ENCODE data around the gene TSPAN14.

DNA sequence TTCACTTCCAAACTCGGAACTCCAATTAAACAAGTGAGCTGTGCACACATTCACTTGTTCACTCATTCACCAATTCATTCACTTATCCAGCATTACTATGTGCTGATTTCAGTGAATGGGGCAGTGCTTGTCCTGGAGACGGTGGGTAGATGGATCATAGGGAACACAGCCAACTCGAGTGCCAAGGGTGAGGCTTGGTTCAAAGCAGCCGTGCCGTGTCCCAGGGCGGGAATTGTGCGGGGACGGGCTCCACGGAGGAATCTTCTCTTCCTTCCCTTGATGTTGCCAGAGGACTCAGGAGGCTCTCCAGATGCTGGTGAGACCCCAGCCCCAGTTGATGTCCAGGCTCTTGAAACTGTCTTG, 86.5 kb downstream of the TSPAN14 start:
- TF ChIP-seq EZH2 (IDR thresholded peaks at IDR 0.05), result no peak
- no peak for TF ChIP-seq POLR2AphosphoS5 (IDR thresholded peaks at IDR 0.05; ENCODE audit: borderline replicate concordance, low read depth, low read length)

All from SK-N-MC (cell line).